Right renal pelvis (tissue), 4 donors: ENCODE results near the gene TAS2R41. TPM values are rescaled to one million over a fixed set of nuclear protein-coding genes. Genes with fewer than 3 reads are reported as not detected.

ENCODE experiments used
- DNase-seq, 4 donors: peaks; one replicate each; pipeline ENCODE4 v3.0.0-alpha.2; 2013; ENCODE audit warnings: low read depth in 4 of 4, low spot score in 3 of 4, missing footprints in 1 of 4
- polyA plus RNA-seq, 4 donors: library from polyadenylated mRNA; unstranded; fragments of 120-200 nt; gene quantifications; one replicate each; pipeline ENCODE4 v1.2.1, GENCODE V29; 2013; ENCODE audit not compliant: insufficient read length in 4 of 4

The TAS2R41 gene
- polyA plus RNA-seq, 4 donors: not detected

GRCh38 chr7:143492799-143493739 is 15.4 kb downstream of the TAS2R41 start:
- DNase-seq: no peak

GRCh38 chr7:143493751-143494150 is 16.1 kb downstream of the TAS2R41 start:
- no peak for DNase-seq

GRCh38 chr7:143494622-143495021 is 16.9 kb downstream of the TAS2R41 start:
- no peak for DNase-seq

- DNase-seq: no peak
These were observed 18.2 kb downstream of the TAS2R41 start for GRCh38 chr7:143495851-143496250.

- no peak for DNase-seq
These were observed 18.6 kb downstream of the TAS2R41 start for GRCh38 chr7:143496263-143496662.

GRCh38 chr7:143497008-143497795 is 19.5 kb downstream of the TAS2R41 start:
- no peak for DNase-seq

GRCh38 chr7:143499246-143499645 is 21.6 kb downstream of the TAS2R41 start:
- no peak for DNase-seq

GRCh38 chr7:143499743-143500348 is 22.2 kb downstream of the TAS2R41 start:
- no peak for DNase-seq

- peak in 1 of 4 donors; percentile 29 for DNase-seq
These were observed 25.6 kb downstream of the TAS2R41 start for GRCh38 chr7:143503261-143503660.

- DNase-seq: no peak
These were observed 26.7 kb downstream of the TAS2R41 start for GRCh38 chr7:143504215-143504936.

- DNase-seq: no peak
These were observed 27.2 kb downstream of the TAS2R41 start for GRCh38 chr7:143504937-143505297.

- DNase-seq: no peak
These were observed 28.2 kb downstream of the TAS2R41 start for GRCh38 chr7:143505838-143506237.

GRCh38 chr7:143507094-143507518 is 29.4 kb downstream of the TAS2R41 start:
- no peak for DNase-seq

- no peak for DNase-seq
These were observed 29.9 kb downstream of the TAS2R41 start for GRCh38 chr7:143507534-143508055.

GRCh38 chr7:143510854-143511592 is 33.4 kb downstream of the TAS2R41 start:
- no peak for DNase-seq

- DNase-seq: no peak
These were observed 33.9 kb downstream of the TAS2R41 start for GRCh38 chr7:143511593-143512047.

- no peak for DNase-seq
These were observed 35.0 kb downstream of the TAS2R41 start for GRCh38 chr7:143512488-143513340.

GRCh38 chr7:143514487-143514886 is 36.8 kb downstream of the TAS2R41 start:
- no peak for DNase-seq
